HEK293T (cell line): ENCODE results near the gene ATP11A.

Experiments used
- FOXM1 ChIP-seq: fragments of 450-650 bp; IDR thresholded peaks from 2 replicates; pipeline ENCODE4 v1.6.1; 2017; ENCODE audit warnings: mild to moderate bottlenecking, borderline replicate concordance
- L3MBTL2 ChIP-seq: fragments of 450-650 bp; conservative IDR thresholded peaks from 2 replicates; pipeline ENCODE4 v1.6.1; 2016; ENCODE audit warnings: mild to moderate bottlenecking
- SP1 ChIP-seq: fragments of 450-650 bp; IDR thresholded peaks from 2 replicates; pipeline ENCODE4 v1.6.1; 2017

DNA sequence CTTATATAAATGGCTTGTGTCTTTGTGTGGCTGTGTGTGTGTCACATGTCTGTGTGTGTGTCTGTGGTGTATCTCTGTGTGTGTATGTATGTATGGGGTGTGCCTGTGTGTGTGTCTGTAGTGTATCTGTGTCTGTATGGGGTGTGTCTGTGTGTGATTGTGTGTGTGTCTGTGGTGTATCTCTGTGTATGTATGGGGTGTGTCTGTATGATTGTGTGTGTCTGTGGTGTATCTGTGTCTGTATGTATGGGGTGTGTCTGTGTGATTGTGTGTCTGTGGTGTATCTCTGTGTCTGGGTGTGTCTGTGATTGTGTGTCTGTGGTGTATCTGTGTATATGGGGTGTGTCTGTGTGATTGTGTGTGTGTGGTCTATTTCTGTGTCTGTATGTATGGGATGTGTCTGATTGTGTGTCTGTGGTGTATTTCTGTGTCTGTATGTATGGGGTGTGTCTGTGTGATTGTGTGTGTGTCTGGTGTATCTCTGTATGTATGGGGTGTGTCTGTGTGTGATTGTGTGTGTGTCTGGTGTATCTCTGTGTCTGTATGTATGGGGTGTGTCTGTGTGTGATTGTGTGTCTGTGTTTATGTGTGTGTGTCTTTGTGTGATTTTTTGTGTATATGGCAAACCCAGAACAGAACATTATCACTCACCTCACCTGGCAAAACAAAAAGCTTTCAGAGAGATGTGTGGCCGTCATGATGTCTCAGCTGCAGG is 223.0 kb downstream of the ATP11A start:
- TF ChIP-seq L3MBTL2, result no peak
- no peak for TF ChIP-seq FOXM1
- TF ChIP-seq SP1, result no peak
